Heart left ventricle (tissue), 16 donors: ENCODE data around the gene TMEM9. TPM values are rescaled to one million over a fixed set of nuclear protein-coding genes. Genes with fewer than 3 reads are reported as not detected.

ENCODE experiments used
- ATAC-seq, 4 donors: fragments of 200-7000 bp; cut with Tn5 transposase; one replicate each; pipeline ENCODE4 v1.9.1; 2020 to 2022; ENCODE audit warnings: moderate library complexity in 4 of 4, mild to moderate bottlenecking in 3 of 4, moderate number of reproducible peaks in 1 of 4
- DNase-seq, 5 donors: peaks; one replicate each; pipeline ENCODE4 v3.0.0-alpha.2; 2020
- H3K27ac ChIP-seq, 12 donors: fragments of 200-600 bp; sonication (generic) in 4 of 12; one replicate each; pipeline versions ENCODE4 v1.5.0 to v1.8.0; 2016 to 2022; ENCODE audit warnings: mild to moderate bottlenecking in 2 of 12
- H3K27me3 ChIP-seq, 9 donors: fragments of 200-600 bp; sonication (generic) in 2 of 9; one replicate each; pipeline versions ENCODE4 v1.5.1 to v1.8.0; 2016 to 2022; ENCODE audit warnings: mild to moderate bottlenecking in 3 of 9
- H3K36me3 ChIP-seq, 9 donors: fragments of 200-600 bp; sonication (generic) in 2 of 9; one replicate each; pipeline versions ENCODE4 v1.5.0 to v1.8.0; 2018 to 2022; ENCODE audit warnings: mild to moderate bottlenecking in 2 of 9
- H3K4me1 ChIP-seq, 12 donors: fragments of 200-600 bp; sonication (generic) in 4 of 12; one replicate each; pipeline versions ENCODE4 v1.5.0 to v1.8.0; 2016 to 2022; ENCODE audit warnings: mild to moderate bottlenecking in 3 of 12
- H3K4me3 ChIP-seq, 12 donors: fragments of 200-600 bp; sonication (generic) in 4 of 12; one replicate each; pipeline versions ENCODE4 v1.5.0 to v1.8.0; 2017 to 2022; ENCODE audit warnings: mild to moderate bottlenecking in 9 of 12, moderate library complexity in 4 of 12
- H3K9me3 ChIP-seq, 12 donors: fragments of 200-600 bp; sonication (generic) in 4 of 12; one replicate each; pipeline versions ENCODE4 v1.5.0 to v1.8.0; 2016 to 2022; ENCODE audit warnings: mild to moderate bottlenecking in 1 of 12
- CTCF ChIP-seq, 12 donors: fragments of 200-600 bp; sonication (generic) in 4 of 12; IDR thresholded peaks; one replicate each; pipeline versions ENCODE4 v1.5.0 to v1.8.0; 2018 to 2022; ENCODE audit warnings: antibody characterized with exemption in 12 of 12, mild to moderate bottlenecking in 5 of 12
- POLR2A ChIP-seq, 2 donors: fragments of 450-650 bp; IDR thresholded peaks; one replicate each; pipeline ENCODE4 v1.6.1; 2017; ENCODE audit warnings: antibody characterized with exemption in 2 of 2, mild to moderate bottlenecking in 2 of 2, moderate library complexity in 2 of 2
- WGBS, 4 donors: extraction: QIAGEN DNeasy Blood & Tissue Kit in 2 of 4; methylation state at CpG; one replicate each; pipeline versions ENCODE4 v1.1.5 to v1.1.7; 2013 to 2018; 5-methylcytosine and 5-hydroxymethylcytosine counted together
- intact Hi-C, 10 donors: fragments of 100-400 bp; cut with DNase I; formaldehyde crosslinking; loops; one replicate each; pipeline versions ENCODE4 v1.11.1 to v1.14.2; 2022
- polyA plus RNA-seq, 2 donors: library from polyadenylated mRNA; stranded (reverse); fragments of 200-250 nt; gene quantifications; one replicate each; pipeline ENCODE4 v1.2.3, GENCODE V29; 2013
- total RNA-seq, 9 donors: library from RNA; depleted of rRNA in 2 of 9; stranded (reverse); fragments of >200 nt in 2 of 9; fragmentation: NEBNext Ultra II Directional in 3 of 9; extraction: Animal tissue kit (Norgen Biotek cat#: 25700) in 3 of 9; gene quantifications; one replicate each; pipeline versions ENCODE4 v1.1.0 to v1.2.4, GENCODE V29; 2016 to 2023
- donor health status: ischemic (EF 13 %, LVEDD 7.1; RV severe dilation, severe dysfunction).
- donor health status: healthy with polysubstance abuse.
- donor health status: DM: no; HTN: yes; CAD: no.
- donor health status: DM: no; HTN: no; CAD: no.
- donor health status: ischemic (EF 25% LVEDD 6.9; RV normal size, moderate dysfunction).
- donor health status: ischemic (EF 25% LVEDD 5.7; RV mildly dilated, moderate dysfunction).
- donor health status: healthy.
- donor health status: DM: yes; HTN: yes; CAD: no.
- donor health status: ischemic (EF 35%, LVEDD 5.7; RV mildly dilated, moderate dysfunction).
- donor health status: nonischemic (EF 11% LVEDD 7.7; RV severe dilation, severe dysfunction).
- donor health status: DM: yes; HTN: yes; CAD: no.
- donor health status: PGD.
- donor health status: ischemic (EF 29% LVEDD 5.4; RV normal size, mild dysfunction).
- donor health status: nonischemic (EF 23%, LVEDD 6.1; RV moderate dilation, normal function).

Gene TMEM9
- total and polyA plus RNA-seq, 11 donors = 22.4 to 42.9 (median 29.3) TPM

- H3K4me3 ChIP-seq = no peak overlapping the region
- intact Hi-C loops = no loop called here
- H3K36me3 ChIP-seq = no peaks in the 10 kb centered on the region
- no peaks in the 10 kb centered on the region for H3K9me3 ChIP-seq
- H3K27ac ChIP-seq = no peak overlapping the region
- ATAC-seq (no peak), DNase-seq (no peak)
- TF ChIP-seq CTCF (IDR thresholded peaks at IDR 0.05) (no peak), POLR2A (IDR thresholded peaks at IDR 0.05) (no peak)
- peaks cover 0 to 13% (median 0%) of the 10 kb centered on the region in 9 donors for H3K27me3 ChIP-seq
- peaks cover 0 to 14% (median 2%) of the 10 kb centered on the region in 12 donors for H3K4me1 ChIP-seq
- WGBS, 4 donors = 56 to 81% (median 67%) methylated on average over 1 to 2 of the region's 2 CpGs
Measured at GRCh38 chr1:201189085-201189484, 34.8 kb upstream of the TMEM9 start.

GRCh38 chr1:201186192-201186591, 31.9 kb upstream of the TMEM9 start:
- TF ChIP-seq POLR2A (IDR thresholded peaks at IDR 0.05) (no peak), CTCF (IDR thresholded peaks at IDR 0.05) (no peak)
- WGBS, 4 donors = 80 to 92% (median 85%) methylated on average over 3 of the region's 3 CpGs
- Histone ChIP-seq H3K9me3 (no peaks in the 10 kb centered on the region), H3K4me1 (peaks cover 0 to 8% (median 2%) of the 10 kb centered on the region in 12 donors), H3K27ac (no peak overlapping the region), H3K4me3 (no peak overlapping the region), H3K36me3 (no peaks in the 10 kb centered on the region), H3K27me3 (peaks cover 0 to 9% (median 0%) of the 10 kb centered on the region in 9 donors)
- intact Hi-C loops = no loop called here
- DNase-seq = no peak
- ATAC-seq = no peak

- peaks cover 0 to 7% (median 0%) of the 10 kb centered on the region in 9 donors for H3K27me3 ChIP-seq
- no peak overlapping the region for H3K4me3 ChIP-seq
- TF ChIP-seq POLR2A (IDR thresholded peaks at IDR 0.05) (no peak), CTCF (IDR thresholded peaks at IDR 0.05) (no peak)
- WGBS, 4 donors = 86 to 94% (median 92%) methylated on average over 4 to 5 of the region's 5 CpGs
- DNase-seq (no peak), ATAC-seq (no peak)
- no peaks in the 10 kb centered on the region for H3K36me3 ChIP-seq
- intact Hi-C loops = no loop called here
- no peaks in the 10 kb centered on the region for H3K9me3 ChIP-seq
- H3K4me1 ChIP-seq = peaks cover 0 to 8% (median 2%) of the 10 kb centered on the region in 12 donors
- H3K27ac ChIP-seq = no peak overlapping the region
Measured at GRCh38 chr1:201185527-201186128, 31.4 kb upstream of the TMEM9 start.

GRCh38 chr1:201185123-201185453, 30.8 kb upstream of the TMEM9 start:
- ATAC-seq (no peak), DNase-seq (no peak)
- 50 to 63% (median 59%) methylated on average over 3 of the region's 3 CpGs for WGBS, 4 donors
- Histone ChIP-seq H3K36me3 (no peaks in the 10 kb centered on the region), H3K9me3 (no peaks in the 10 kb centered on the region), H3K27me3 (peaks cover 0 to 5% (median 0%) of the 10 kb centered on the region in 9 donors), H3K27ac (no peak overlapping the region), H3K4me3 (no peak overlapping the region), H3K4me1 (peaks cover 0 to 8% (median 2%) of the 10 kb centered on the region in 12 donors)
- TF ChIP-seq CTCF (IDR thresholded peaks at IDR 0.05) = no peak
- TF ChIP-seq POLR2A (IDR thresholded peaks at IDR 0.05) = no peak
- intact Hi-C loops = no loop called here
